ENCODE results near the gene QARS1.

QARS1 gene

GRCh38 chr3:49053543-49053942 is 51.0 kb downstream of the QARS1 start:
- no peak for DNase-seq (ENCODE audit: low spot score)

All from activated CD4-positive, alpha-beta T cell treated with anti-CD3 and anti-CD28 coated beads, Interleukin-2, Interleukin-4, amounts not matched to agents 100 ng/mL and 50 ng/mL, durations not matched to agents 16 hours and 8 hours (primary cell).